Measurements from ENCODE around the gene RANBP17.

DNA sequence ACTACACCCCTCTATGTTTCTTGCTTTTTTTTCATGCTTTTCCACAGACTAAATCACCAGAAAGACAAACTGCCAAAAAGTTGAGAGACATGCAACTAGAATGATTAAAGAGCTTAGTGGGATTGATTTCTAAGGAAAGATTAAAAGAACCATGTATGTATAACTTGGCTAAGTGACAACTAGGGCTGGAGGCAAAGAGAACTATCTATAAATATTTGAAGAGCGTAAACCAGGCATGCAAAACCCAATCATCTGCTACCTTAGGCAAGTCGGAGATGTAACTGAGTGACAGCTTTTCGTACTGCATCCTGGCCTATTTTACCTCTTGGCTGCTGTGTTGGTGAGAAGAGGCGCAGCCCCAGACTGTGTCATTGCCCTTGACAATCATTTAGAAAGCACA, 326.2 kb downstream of the RANBP17 start:
- TF ChIP-seq, protein P1, sequence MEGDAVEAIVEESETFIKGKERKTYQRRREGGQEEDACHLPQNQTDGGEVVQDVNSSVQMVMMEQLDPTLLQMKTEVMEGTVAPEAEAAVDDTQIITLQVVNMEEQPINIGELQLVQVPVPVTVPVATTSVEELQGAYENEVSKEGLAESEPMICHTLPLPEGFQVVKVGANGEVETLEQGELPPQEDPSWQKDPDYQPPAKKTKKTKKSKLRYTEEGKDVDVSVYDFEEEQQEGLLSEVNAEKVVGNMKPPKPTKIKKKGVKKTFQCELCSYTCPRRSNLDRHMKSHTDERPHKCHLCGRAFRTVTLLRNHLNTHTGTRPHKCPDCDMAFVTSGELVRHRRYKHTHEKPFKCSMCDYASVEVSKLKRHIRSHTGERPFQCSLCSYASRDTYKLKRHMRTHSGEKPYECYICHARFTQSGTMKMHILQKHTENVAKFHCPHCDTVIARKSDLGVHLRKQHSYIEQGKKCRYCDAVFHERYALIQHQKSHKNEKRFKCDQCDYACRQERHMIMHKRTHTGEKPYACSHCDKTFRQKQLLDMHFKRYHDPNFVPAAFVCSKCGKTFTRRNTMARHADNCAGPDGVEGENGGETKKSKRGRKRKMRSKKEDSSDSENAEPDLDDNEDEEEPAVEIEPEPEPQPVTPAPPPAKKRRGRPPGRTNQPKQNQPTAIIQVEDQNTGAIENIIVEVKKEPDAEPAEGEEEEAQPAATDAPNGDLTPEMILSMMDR (IDR thresholded peaks at IDR 0.05): no peak
- TF ChIP-seq POLR2A (IDR thresholded peaks at IDR 0.05): no peak
